Mammary epithelial cell (primary cell): Measurements from ENCODE around the gene C15orf39.

Experiments used
- EZH2 ChIP-seq: IDR thresholded peaks from 2 replicates; pipeline ENCODE4 v1.6.1; 2012; ENCODE audit warnings: low read length, inconsistent platforms, borderline replicate concordance
- TF ChIP-seq, protein P1 (sequence below), 2 donors: IDR thresholded peaks in 1 of 2; conservative IDR thresholded peaks in 1 of 2; 2 replicates each; pipeline ENCODE4 v1.5.1; 2011 to 2012; ENCODE audit warnings: inconsistent platforms in 2 of 2, low read length in 2 of 2, mild to moderate bottlenecking in 2 of 2, control low read depth in 1 of 2, low read depth in 1 of 2; ENCODE audit not compliant: insufficient read depth in 1 of 2; ENCODE audit errors: extremely low read depth in 1 of 2

DNA sequence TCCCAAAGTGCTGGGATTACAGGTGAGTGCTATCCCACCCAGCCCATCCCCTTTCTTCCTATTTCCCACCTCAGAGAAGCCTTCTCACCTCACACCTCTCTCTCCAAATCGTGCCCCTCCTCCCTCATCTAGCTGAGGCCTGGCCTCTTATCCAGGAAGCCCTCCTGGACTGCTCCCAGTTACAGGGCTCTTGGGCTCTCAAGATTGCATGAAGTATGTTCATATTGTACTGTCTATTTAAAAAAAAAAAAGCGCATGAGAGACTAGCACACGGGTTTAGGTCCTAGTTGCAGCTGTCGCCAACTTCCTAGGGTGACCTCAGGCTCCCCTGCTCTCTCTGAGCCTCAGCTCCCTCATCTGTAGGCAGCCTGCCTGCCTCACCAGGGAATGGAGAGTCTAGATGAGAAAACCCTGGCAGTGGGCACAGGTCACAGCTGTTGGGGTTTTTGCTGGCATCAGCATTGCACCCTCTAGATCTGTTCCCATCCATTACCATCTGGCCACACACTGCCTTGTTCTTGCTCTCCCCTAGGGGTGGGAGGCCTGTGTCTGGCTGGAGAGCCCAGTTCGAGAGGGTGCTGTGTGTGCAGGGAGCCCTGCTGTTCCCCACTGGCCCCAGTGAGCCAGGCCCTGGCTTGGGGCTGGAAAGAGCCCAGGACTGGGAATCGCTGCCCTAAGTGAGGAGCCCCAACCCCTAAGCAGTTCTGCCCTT lies 24.2 kb upstream of the C15orf39 start:
- TF ChIP-seq, protein P1, sequence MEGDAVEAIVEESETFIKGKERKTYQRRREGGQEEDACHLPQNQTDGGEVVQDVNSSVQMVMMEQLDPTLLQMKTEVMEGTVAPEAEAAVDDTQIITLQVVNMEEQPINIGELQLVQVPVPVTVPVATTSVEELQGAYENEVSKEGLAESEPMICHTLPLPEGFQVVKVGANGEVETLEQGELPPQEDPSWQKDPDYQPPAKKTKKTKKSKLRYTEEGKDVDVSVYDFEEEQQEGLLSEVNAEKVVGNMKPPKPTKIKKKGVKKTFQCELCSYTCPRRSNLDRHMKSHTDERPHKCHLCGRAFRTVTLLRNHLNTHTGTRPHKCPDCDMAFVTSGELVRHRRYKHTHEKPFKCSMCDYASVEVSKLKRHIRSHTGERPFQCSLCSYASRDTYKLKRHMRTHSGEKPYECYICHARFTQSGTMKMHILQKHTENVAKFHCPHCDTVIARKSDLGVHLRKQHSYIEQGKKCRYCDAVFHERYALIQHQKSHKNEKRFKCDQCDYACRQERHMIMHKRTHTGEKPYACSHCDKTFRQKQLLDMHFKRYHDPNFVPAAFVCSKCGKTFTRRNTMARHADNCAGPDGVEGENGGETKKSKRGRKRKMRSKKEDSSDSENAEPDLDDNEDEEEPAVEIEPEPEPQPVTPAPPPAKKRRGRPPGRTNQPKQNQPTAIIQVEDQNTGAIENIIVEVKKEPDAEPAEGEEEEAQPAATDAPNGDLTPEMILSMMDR (conservative IDR thresholded peaks at IDR 0.05 in 1 of 2, IDR thresholded peaks at IDR 0.05 in 1 of 2; ENCODE audit: extremely low read depth in 1 of 2, insufficient read depth in 1 of 2, low read depth in 1 of 2, low read length in 2 of 2) = no peak
- TF ChIP-seq EZH2 = no peak
